Fibroblast of skin of right biceps (primary cell): Measurements from ENCODE around the gene EPN1.

Source experiments
- DNase-seq: peaks from one replicate; pipeline ENCODE4 v3.0.0-alpha.2; 2013

The EPN1 gene

GRCh38 chr19:55680339-55681130, 5.5 kb downstream of the EPN1 start:
- DNase-seq = no peak

DNA sequence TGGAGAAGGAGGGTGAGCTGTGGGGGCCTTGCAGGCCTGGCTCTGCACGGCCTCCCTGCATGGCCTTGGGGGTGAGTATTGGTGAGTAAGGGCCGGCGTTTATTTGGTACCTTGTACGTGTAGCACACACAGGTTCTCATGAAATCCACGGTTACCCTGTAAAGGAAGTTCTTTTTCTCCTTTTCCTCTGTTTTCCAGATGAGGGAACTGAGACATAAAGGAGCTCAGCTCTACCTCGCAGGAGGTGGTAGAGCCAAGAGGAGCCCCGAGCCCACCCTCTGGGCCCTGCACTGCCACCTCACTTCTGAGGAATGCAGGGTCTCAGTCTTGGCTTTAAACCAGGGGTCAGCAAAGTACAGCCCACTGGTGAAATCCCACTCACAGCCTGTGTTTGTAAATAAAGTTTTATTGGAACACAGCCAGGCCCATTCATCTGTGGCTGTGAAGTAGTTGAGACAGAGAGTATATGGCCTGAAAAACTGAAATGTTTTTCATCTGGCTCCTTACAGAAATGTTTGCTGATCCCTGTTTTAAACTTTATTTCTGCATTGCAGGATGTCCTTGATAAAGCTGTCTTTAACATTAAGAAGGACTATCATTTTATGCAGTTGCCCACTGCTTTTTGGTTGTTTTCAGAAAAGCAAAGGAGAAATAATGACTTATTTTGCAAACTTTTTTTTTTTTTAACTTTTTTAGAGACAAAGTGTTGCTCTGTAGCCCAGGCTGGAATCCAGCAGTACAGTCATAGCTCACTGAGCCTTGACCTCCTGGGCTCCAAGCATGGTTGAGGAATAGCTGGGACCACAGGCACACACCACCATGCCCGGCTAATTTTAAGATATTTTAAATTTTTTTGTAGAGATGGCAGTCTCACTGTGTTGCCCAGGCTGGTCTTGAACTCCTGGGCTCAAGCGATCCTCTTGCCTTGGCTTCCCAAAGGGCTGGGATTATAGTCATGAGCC, 6.4 kb downstream of the EPN1 start:
- DNase-seq = no peak

DNA sequence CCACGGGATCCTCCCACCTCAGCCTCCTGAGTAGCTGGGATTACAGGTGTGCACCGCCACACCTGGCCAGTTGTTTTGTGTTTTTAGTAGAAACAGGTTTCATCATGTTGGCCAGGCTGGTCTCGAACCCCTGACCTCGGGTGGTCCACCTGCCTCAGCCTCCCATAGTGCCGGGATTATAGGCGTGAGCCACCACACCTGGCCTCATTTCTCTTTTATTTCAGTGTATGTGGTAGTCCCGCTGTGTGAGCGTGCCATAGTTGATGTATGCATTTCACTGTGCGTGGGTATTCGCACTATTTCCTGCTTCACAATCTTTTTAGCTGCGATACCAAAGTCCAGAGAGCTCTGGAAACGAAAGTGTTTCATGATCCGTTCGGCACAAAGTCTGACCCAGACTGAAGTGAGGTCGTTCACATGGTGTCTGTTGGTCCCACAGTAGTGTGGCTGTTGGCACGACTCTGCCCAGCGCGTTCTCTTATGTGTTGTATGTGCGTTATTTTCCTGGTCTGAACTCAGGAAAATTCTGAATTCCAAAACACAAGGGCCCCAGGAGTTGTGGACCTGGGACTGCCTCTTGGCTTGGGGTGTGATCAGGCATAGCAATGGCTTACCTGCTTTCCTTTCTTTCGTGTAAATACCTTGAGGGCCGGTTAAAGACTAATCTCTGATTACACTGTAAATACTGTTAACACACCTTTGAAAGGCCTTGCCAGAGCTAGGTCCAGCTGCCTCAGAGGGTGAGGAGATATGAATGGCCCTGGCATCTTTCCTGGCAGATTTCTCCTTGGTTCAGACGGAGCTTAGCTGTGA, 8.6 kb downstream of the EPN1 start:
- no peak for DNase-seq

DNA sequence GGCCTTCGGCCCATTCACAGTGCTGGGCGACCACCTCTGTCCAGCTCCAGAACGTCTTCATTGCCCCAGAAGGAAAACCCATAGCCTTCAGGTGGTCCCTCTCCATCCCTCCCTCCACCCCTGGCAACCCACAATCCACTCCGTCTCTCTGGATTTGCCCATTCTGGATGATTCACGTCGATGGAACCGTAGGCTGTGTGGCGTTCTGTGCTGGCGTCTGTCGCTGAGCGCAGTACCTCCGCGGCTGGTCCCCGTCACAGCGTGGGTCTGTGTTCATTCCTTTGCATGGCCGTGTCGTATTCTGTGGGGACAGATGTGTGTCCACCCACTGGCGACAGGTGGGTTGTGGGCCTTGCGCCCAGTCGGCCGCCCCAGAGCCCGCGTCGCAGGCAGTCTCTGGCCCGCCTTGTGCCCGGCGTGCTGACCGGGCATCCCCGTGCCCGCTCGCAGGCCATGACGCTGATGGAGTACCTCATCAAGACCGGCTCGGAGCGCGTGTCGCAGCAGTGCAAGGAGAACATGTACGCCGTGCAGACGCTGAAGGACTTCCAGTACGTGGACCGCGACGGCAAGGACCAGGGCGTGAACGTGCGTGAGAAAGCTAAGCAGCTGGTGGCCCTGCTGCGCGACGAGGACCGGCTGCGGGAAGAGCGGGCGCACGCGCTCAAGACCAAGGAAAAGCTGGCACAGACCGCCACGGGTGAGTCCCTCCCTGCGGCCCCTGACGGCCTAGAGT, 10.1 kb downstream of the EPN1 start:
- DNase-seq = no peak

DNA sequence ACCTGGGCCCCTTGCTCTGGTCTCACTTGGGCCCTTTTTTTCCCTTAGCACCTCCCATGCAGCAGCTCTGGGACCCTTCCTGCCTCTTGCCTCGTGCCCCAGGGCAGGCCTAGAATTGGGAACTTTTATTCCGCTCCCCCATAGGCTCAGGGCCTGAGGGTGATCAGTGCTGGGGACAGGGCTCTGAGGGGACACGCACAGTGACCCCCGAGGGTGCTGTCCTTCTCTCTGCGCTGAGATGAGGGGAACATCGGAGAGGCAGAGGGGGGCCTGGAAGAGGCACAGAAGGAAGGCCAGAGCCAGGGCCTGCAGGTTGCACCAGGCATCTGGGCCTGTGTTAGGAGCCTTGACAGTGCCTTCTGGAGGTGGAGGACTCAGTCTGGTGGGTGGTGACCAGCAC, 10.8 kb downstream of the EPN1 start:
- DNase-seq = no peak

DNA sequence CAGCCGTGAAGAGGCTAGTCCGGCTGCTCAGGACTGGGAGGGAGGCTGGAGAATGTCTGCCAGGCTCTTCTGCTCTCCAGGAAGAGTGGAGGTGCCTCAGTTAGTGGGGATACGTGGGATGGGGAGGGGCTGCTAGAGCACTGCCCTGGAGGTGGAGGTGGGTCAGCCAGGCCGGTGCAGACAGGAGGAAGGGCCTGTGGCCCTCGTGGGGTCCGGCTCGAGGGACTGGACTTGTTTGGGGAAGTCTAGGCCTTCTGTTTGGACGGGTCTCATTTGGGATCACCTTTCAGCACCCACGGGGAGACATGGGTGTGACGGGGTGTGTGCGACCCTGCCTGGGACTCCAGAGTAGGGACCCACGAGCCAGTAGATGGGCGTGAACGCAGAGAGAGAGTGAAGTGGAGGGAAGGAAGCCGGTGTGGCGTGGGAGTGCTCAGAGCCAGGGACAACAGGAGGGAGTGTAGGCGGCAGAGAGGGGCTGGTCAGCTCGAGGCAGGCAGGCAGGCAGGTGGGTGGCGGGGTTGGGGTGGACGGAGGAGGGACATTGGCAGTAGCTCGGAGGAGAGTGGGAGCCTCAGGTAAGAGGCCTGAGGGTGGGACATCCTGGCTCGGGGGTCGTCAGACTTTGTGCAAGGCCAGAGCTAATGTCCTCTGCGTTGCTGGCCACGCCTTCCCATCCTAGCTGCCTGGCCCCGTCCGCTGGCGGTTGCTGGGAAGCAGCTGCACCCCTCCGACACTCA, 11.5 kb downstream of the EPN1 start:
- no peak for DNase-seq

DNA sequence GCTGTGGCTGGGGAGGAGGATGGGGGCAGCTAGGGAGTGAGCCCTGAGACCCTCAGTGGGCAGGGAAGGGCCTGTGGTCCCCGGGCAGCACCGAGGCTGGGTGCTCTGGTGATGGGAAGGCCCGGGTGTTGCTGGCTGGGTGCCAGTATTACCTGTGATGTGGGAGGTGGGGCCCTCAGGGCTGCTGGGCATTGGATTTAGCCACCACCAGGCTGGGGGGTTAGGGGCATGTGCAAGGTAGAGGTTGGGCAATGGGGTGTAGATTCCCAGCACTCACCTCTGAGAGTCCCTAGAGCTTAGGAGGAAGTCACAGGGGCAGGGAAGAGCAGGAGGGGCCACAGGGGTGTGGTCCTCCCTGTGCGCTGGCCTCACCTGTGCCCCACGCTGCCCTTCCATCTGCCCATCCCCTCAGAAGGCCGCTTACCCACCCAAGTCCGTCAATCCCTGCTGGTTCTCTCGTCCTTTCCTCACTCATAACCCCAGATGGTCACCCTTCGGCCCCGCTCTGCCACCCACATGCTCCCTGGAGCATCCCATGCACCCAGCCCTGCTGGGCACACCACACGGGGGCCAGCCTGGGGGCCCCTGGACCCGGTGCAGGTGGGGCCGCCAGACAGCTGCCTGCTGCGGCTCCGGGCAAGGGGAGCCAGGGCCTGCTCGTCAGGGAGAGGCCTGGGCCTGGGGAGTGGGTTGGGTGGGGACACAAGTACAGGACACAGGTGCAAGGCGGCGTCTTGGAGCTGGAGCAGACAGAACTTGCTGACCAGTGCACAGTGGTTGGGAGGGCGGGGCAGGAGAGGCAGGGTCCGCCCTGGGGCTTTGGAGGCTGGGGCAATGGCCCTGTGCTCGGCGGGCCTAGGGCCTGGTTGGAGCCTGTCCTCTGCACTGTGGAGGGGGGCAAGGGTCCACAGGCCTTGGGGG, 12.5 kb downstream of the EPN1 start:
- DNase-seq = no peak

DNA sequence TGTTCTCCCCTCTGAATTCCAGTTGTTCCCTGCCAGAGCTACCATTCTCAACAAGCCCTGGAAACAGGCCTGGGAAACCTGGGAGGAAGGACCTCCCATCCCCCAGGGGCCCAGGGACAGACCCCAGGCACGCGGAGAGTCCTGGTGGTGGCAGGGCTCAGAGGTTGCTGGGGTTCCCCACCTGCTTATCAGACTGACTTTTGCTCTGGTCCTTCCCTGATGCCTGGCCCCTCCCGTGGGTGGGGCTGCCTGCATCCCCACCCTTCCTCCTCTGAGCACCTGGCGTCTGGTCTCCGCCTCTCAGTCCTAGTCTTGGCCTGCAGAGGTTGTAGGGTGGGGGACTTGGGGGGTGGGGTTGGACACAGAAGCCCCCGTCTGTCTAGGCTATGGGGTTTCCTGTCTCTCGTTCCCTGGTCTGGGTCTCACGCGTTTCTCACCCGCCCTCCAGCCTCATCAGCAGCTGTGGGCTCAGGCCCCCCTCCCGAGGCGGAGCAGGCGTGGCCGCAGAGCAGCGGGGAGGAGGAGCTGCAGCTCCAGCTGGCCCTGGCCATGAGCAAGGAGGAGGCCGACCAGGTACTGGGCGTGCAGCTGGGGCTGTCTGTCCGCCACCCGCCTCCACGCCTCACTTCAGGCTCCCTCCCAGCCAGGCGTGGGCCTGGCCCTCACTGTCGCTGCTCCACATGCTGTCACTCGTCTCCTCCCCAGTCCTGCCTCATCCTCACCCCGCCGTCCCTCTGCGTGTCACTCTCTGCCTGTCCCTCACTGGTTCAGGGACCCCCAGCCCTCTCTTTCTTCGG, 13.6 kb downstream of the EPN1 start:
- no peak for DNase-seq

GRCh38 chr19:55689411-55690108, 14.5 kb downstream of the EPN1 start:
- DNase-seq = no peak

- no peak for DNase-seq
Observed at GRCh38 chr19:55690109-55690768, 15.2 kb downstream of the EPN1 start.

DNA sequence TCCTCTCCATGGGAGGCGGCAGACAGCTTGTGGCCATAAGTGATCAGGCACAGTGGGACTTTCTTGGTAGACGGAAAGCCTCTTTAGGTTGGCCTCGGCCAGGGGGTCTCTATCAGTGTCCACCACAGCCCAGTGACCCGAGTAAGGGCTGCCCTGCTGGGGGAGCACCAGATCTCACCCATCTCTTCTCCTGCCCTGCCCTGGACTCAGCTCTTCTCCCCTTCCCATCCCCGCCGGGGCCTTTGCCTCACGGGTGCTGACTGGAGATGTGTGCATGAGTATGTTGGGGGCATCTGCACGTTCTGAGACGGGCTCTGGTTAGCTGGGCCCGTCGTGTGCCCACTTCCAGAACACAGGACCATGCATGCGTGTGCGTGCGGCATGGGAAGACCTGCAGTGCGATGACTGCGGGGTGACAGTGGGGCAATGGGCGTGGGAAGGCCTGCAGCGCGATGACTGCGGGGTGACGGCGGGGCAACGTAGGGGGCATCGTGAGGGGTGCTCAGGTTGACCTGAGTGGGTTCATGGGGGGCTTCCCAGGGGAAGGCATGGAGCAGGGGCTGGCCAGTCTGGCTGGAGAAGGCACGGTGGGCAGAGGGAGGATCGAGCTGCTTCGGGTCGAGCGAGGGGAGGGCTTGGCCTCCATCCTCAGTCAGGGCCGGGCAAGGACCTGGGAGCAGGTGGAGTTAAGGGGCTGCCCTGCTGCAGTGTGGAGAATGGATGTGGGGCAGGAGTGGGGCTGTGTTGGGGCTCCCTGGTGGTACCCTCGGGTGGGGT, 15.9 kb downstream of the EPN1 start:
- no peak for DNase-seq

- DNase-seq = no peak
Observed at GRCh38 chr19:55691561-55692481, 16.8 kb downstream of the EPN1 start.

DNA sequence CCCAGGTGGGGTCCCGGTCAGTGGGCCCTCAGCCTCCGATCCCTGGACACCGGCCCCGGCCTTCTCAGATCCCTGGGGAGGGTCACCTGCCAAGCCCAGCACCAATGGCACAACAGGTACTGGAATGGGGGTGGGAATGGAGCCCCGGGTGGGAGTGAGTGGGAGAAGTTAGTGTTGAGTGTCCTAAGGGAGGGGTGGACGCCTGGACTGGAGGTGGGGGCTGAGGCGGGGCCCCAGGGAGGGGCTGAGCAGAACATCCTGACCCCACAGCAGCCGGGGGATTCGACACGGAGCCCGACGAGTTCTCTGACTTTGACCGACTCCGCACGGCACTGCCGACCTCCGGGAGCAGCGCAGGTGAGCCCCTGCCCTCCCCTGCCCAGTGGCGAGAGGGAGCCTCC, 17.7 kb downstream of the EPN1 start:
- DNase-seq = no peak

GRCh38 chr19:55693336-55693974, 18.4 kb downstream of the EPN1 start:
- no peak for DNase-seq

GRCh38 chr19:55694241-55694655, 19.2 kb downstream of the EPN1 start:
- no peak for DNase-seq
